Right lobe of liver (tissue), 6 donors: ENCODE data around the gene AGO4. TPM values are rescaled to one million over a fixed set of nuclear protein-coding genes. Genes with fewer than 3 reads are reported as not detected.

ENCODE experiments used
- ATAC-seq, 4 donors: fragments of 200-7000 bp; cut with Tn5 transposase; one replicate each; pipeline ENCODE4 v1.9.1; 2020; ENCODE audit warnings: mild to moderate bottlenecking in 4 of 4, moderate library complexity in 4 of 4
- DNase-seq, 3 donors: peaks; one replicate each; pipeline ENCODE4 v3.0.0-alpha.2; 2020
- H3K27ac ChIP-seq, 3 donors: fragments of 200-600 bp; one replicate each; pipeline ENCODE4 v1.8.0; 2022
- H3K27me3 ChIP-seq, 2 donors: fragments of 200-600 bp; one replicate each; pipeline ENCODE4 v1.8.0; 2022
- H3K36me3 ChIP-seq, 4 donors: fragments of 200-600 bp; sonication (generic) in 1 of 4; one replicate each; pipeline versions ENCODE4 v1.5.1 to v1.8.0; 2017 to 2022; ENCODE audit warnings: control low read depth in 1 of 4
- H3K4me1 ChIP-seq, 4 donors: fragments of 200-600 bp; sonication (generic) in 1 of 4; one replicate each; pipeline versions ENCODE4 v1.5.1 to v1.8.0; 2017 to 2022; ENCODE audit warnings: control low read depth in 1 of 4
- H3K4me3 ChIP-seq, 3 donors: fragments of 200-600 bp; one replicate each; pipeline ENCODE4 v1.8.0; 2022
- H3K9me3 ChIP-seq, 4 donors: fragments of 200-600 bp; sonication (generic) in 1 of 4; one replicate each; pipeline versions ENCODE4 v1.5.1 to v1.8.0; 2017 to 2022; ENCODE audit warnings: control low read depth in 1 of 4
- POLR2A ChIP-seq: fragments of 450-650 bp; IDR thresholded peaks from one replicate; pipeline ENCODE4 v1.6.1; 2017; ENCODE audit warnings: antibody characterized with exemption, mild to moderate bottlenecking
- WGBS: methylation state at CpG from one replicate; pipeline ENCODE4 v1.1.6; 2018; ENCODE audit warnings: low coverage, low lambda C conversion rate; ENCODE audit not compliant: insufficient coverage; ENCODE audit errors: missing lambda C conversion rate; 5-methylcytosine and 5-hydroxymethylcytosine counted together
- intact Hi-C, 2 donors: fragments of 100-400 bp; cut with DNase I; formaldehyde crosslinking; loops; one replicate each; pipeline versions ENCODE4 v1.11.2 to v1.14.1; 2022
- total RNA-seq, 6 experiments: library from RNA; depleted of rRNA in 2 of 6; stranded (reverse); fragments of >200 nt in 2 of 6; fragmentation: NEBNext Ultra II Directional in 3 of 6; extraction: Animal tissue kit (Norgen Biotek cat#: 25700) in 3 of 6; gene quantifications; one replicate each; pipeline versions ENCODE4 v1.1.0 to v1.2.4, GENCODE V29; 2016 to 2023
- TF ChIP-seq, protein P1 (sequence below), 4 donors: fragments of 200-600 bp in 3 of 4; fragments of 450-650 bp in 1 of 4; IDR thresholded peaks; one replicate each; pipeline versions ENCODE4 v1.5.1 to v1.8.0; 2016 to 2022; ENCODE audit warnings: antibody characterized with exemption in 4 of 4, mild to moderate bottlenecking in 2 of 4
- donor health status: DM: no; HTN: yes; CAD: no.
- donor health status: DM: no; HTN: no; CAD: no.
- donor health status: DM: no; HTN: no; CAD: no.
- donor health status: DM: no; HTN: yes; CAD: no.
- donor health status: DM: no; HTN: yes; CAD: no.

Gene AGO4
- total RNA-seq, 6 experiments from 2014 or later: 6.5 to 10.4 (median 7.7) TPM

DNA sequence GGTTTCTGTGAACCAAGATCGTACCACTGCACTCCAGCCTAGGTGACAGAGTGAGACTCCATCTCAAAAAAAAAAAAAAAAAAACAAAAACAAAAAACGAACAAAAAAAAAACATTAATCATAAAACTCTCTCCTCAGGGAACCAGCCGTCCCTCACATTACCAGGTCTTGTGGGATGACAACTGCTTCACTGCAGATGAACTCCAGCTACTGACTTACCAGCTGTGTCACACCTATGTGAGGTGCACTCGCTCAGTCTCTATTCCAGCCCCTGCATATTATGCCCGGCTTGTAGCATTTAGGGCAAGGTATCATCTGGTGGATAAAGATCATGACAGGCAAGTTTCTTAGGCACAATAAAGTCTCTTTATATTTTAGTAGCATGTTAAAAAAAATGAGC lies 42.9 kb downstream of the AGO4 start:
- Histone ChIP-seq H3K27me3 (no peaks in the 10 kb centered on the region), H3K4me1 (no peaks in the 10 kb centered on the region), H3K4me3 (no peak overlapping the region), H3K27ac (no peak overlapping the region), H3K9me3 (no peaks in the 10 kb centered on the region), H3K36me3 (peaks cover 0 to 59% (median 7%) of the 10 kb centered on the region in 4 donors)
- intact Hi-C loops: no loop called here
- no peak for DNase-seq
- ATAC-seq: no peak
- TF ChIP-seq POLR2A: no peak
- TF ChIP-seq, protein P1, sequence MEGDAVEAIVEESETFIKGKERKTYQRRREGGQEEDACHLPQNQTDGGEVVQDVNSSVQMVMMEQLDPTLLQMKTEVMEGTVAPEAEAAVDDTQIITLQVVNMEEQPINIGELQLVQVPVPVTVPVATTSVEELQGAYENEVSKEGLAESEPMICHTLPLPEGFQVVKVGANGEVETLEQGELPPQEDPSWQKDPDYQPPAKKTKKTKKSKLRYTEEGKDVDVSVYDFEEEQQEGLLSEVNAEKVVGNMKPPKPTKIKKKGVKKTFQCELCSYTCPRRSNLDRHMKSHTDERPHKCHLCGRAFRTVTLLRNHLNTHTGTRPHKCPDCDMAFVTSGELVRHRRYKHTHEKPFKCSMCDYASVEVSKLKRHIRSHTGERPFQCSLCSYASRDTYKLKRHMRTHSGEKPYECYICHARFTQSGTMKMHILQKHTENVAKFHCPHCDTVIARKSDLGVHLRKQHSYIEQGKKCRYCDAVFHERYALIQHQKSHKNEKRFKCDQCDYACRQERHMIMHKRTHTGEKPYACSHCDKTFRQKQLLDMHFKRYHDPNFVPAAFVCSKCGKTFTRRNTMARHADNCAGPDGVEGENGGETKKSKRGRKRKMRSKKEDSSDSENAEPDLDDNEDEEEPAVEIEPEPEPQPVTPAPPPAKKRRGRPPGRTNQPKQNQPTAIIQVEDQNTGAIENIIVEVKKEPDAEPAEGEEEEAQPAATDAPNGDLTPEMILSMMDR (IDR thresholded peaks at IDR 0.05): no peak
- WGBS: 87% methylated on average over 4 of the region's 5 CpGs

DNA sequence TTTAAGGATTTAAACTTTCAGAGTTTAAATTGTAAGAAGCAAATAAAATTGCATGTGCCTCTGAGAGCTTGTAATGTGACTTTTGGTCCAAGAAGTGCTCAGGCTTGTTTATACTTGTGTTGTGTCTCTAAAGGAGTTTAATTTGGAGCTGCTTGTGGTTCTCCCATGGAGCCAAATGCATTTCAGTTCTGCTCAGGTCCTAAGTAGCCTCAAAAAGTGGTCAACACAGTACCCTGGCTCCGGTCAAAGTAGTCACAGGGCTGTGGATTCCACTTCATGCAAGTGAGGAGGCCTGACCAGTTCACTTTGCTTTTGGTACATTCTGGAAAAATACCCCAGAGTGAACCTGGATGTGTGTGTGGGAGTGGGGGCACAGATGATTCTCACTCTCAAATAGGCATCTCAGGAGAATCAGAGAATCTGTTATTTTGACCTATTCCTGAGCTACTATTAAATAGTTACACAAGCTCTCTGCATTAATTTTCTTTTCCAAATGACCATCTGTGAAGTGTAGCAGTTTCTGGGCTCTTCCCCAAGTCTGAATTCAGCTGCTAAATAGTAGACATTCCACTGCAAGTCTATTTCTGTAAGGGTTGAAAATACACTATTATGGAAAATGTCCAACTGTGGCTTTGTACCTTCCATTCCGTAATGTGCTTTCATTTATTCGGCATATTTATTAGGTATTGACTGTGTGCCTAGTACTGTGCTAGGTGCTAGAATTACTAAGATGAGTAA lies 43.5 kb downstream of the AGO4 start:
- Histone ChIP-seq H3K4me3 (no peak overlapping the region), H3K27ac (no peak overlapping the region), H3K9me3 (no peaks in the 10 kb centered on the region), H3K27me3 (no peaks in the 10 kb centered on the region), H3K4me1 (no peaks in the 10 kb centered on the region), H3K36me3 (peaks cover 0 to 61% (median 7%) of the 10 kb centered on the region in 4 donors)
- intact Hi-C loops: no loop called here
- TF ChIP-seq POLR2A: no peak
- TF ChIP-seq, protein P1 (IDR thresholded peaks at IDR 0.05): no peak
- ATAC-seq: no peak
- 63% methylated on average over 2 of the region's 3 CpGs for WGBS
- DNase-seq: no peak

DNA sequence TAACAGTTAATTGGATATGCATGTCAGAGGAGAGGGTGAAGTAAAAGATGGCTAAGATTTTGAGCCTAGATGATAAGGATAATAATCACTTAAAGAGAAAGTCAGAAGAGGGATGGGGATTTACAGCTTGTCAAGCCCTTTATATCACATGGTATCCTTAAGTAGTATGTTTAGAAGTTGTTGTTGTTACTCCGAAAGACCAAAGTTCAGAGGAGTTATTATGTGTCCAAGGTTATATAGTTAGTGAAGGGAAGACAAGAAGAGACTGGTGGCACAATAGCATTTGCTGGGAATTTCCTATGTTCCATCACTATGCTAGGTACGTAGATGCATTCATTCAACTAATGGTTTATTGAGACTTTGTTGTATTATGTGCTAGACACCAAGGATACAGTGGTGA lies 44.4 kb downstream of the AGO4 start:
- Histone ChIP-seq H3K9me3 (no peaks in the 10 kb centered on the region), H3K4me1 (no peaks in the 10 kb centered on the region), H3K27me3 (no peaks in the 10 kb centered on the region), H3K36me3 (peaks cover 0 to 58% (median 7%) of the 10 kb centered on the region in 4 donors), H3K27ac (no peak overlapping the region), H3K4me3 (no peak overlapping the region)
- ATAC-seq (no peak), DNase-seq (no peak)
- intact Hi-C loops: no loop called here
- TF ChIP-seq, protein P1 (IDR thresholded peaks at IDR 0.05): no peak
- no peak for TF ChIP-seq POLR2A
- 45% methylated on average over 2 of the region's 2 CpGs for WGBS

DNA sequence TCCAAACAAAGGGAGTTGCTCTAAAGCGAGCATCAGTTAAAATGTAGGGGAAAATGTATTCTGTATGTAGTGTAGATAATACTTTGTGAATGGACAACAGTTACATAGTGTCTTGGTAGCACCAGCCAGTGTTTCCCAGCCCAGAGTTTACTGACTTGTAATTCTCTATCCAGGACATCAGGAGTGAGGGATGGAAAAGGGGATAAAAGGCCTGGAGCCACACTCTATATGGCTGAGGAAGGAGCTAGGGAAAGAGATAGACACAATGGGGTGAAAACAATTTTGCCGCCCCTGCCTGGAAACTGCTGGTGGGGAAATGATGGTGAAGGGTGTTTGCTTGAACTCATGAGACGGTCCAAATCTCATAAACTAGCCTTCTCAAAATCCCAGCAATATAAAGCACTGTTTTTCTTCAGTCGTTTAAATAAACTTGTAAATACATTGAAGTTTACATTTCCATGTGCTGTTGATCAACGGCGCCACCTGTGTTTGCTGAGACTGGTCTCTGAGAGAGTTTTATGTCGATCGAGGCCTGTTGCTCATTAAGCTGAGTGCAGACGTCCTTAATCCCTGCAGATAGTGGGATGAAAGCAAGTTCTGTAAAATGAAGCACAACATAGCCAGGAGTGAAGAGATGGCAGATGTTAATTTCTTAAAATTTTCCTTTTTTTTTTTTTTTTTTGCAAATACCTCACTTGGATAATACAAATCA lies 47.3 kb downstream of the AGO4 start:
- Histone ChIP-seq H3K4me1 (no peaks in the 10 kb centered on the region), H3K27ac (no peak overlapping the region), H3K36me3 (peaks cover 0 to 53% (median 5%) of the 10 kb centered on the region in 4 donors), H3K27me3 (no peaks in the 10 kb centered on the region), H3K9me3 (no peaks in the 10 kb centered on the region), H3K4me3 (no peak overlapping the region)
- ATAC-seq (no peak), DNase-seq (no peak)
- 73% methylated on average over 8 of the region's 9 CpGs for WGBS
- TF ChIP-seq, protein P1 (IDR thresholded peaks at IDR 0.05): no peak
- no peak for TF ChIP-seq POLR2A
- intact Hi-C loops: no loop called here
